ENCODE results near the gene SLC35C1.

GRCh38 chr11:45851228-45851627 lies 46.3 kb downstream of the SLC35C1 start:
- TF ChIP-seq CTCF (IDR thresholded peaks at IDR 0.05) (no peak), POLR2A (IDR thresholded peaks at IDR 0.05) (no peak)
